ENCODE measurements around the gene MAP7. TPM values are rescaled to one million over a fixed set of nuclear protein-coding genes. Genes with fewer than 3 reads are reported as not detected.
"Not testable (repeated sequence)": the region's sequence is repeated elsewhere in the genome, so short reads cannot be mapped to it uniquely, and the experiment has no call there.

MAP7 gene
- total RNA-seq, 6 donors from 2014 or later: 18.1 to 26.6 (median 24.2) TPM

GRCh38 chr6:136487759-136488425 is 62.3 kb downstream of the MAP7 start:
- ATAC-seq (ENCODE audit: low FRiP score in 2 of 2): peak in 1 of 2 donors; percentile 43
- peak overlapping the region in 3 of 4 donors; percentile 59 to 69 (median 63) for H3K27ac ChIP-seq
- no peaks in the 10 kb centered on the region for H3K27me3 ChIP-seq
- H3K36me3 ChIP-seq: no peaks in the 10 kb centered on the region
- WGBS, 2 donors: 62 to 67% methylated on average over 7 of the region's 7 CpGs
- no peak for DNase-seq
- H3K4me1 ChIP-seq: no peaks in the 10 kb centered on the region
- H3K4me3 ChIP-seq: no peak overlapping the region
- TF ChIP-seq, protein P1, sequence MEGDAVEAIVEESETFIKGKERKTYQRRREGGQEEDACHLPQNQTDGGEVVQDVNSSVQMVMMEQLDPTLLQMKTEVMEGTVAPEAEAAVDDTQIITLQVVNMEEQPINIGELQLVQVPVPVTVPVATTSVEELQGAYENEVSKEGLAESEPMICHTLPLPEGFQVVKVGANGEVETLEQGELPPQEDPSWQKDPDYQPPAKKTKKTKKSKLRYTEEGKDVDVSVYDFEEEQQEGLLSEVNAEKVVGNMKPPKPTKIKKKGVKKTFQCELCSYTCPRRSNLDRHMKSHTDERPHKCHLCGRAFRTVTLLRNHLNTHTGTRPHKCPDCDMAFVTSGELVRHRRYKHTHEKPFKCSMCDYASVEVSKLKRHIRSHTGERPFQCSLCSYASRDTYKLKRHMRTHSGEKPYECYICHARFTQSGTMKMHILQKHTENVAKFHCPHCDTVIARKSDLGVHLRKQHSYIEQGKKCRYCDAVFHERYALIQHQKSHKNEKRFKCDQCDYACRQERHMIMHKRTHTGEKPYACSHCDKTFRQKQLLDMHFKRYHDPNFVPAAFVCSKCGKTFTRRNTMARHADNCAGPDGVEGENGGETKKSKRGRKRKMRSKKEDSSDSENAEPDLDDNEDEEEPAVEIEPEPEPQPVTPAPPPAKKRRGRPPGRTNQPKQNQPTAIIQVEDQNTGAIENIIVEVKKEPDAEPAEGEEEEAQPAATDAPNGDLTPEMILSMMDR (IDR thresholded peaks at IDR 0.05): no peak
- peak in 1 of 4 donors; percentile 77 for TF ChIP-seq EP300 (IDR thresholded peaks at IDR 0.05)
- TF ChIP-seq POLR2A (IDR thresholded peaks at IDR 0.05): no peak
- TF ChIP-seq POLR2AphosphoS5 (IDR thresholded peaks at IDR 0.05): peak in 1 of 2 donors; percentile 32
- H3K9me3 ChIP-seq: no peaks in the 10 kb centered on the region

DNA sequence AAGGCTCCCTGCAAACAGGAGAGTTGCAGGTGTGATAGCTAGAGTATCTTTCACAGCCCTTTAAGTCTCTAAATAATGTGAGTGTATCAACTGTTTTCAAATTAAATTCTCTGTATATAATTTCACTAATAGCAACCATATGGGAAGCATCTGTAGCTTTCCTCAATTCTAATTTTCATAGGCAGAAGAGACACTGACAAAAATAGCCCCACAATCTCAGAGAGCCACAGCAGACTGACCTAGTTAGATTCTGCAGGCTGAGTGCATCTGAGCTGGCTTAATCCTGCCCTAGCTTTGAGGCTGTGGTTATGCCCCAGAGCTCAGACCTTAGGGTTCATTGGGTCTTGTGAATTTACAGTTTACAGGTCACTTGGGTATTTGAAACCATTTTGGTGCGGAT is 63.9 kb downstream of the MAP7 start:
- no peak for DNase-seq
- 94 to 95% methylated on average over 1 of the region's 1 CpG for WGBS, 2 donors
- ATAC-seq (ENCODE audit: low FRiP score in 2 of 2): no peak
- H3K27ac ChIP-seq: no peak overlapping the region
- TF ChIP-seq EP300 (IDR thresholded peaks at IDR 0.05) (no peak), POLR2AphosphoS5 (IDR thresholded peaks at IDR 0.05) (no peak)
- TF ChIP-seq, protein P1 (IDR thresholded peaks at IDR 0.05): no peak
- no peaks in the 10 kb centered on the region for H3K36me3 ChIP-seq
- H3K27me3 ChIP-seq: no peaks in the 10 kb centered on the region
- no peak overlapping the region for H3K4me3 ChIP-seq
- H3K4me1 ChIP-seq: no peaks in the 10 kb centered on the region
- no peaks in the 10 kb centered on the region for H3K9me3 ChIP-seq

DNA sequence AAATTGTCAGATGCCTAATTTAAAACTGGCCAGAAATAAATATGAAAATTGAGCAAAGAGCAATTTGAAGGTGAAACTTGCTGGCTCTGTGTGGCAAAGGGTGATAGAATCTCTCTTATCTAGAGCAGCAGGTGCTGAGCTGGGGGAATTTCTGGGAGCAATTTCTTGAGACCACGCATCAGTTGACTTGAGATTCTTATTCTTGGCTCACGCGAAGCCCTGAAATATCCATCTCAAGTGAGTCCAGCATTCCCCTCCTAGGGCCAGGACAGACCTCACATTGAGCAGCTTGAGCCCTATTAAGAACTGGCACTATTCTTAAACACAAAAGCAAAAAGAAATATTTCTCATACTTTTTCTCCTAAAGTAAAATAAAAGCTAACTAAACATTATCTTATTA is 66.3 kb downstream of the MAP7 start:
- H3K4me1 ChIP-seq: no peaks in the 10 kb centered on the region
- no peak for TF ChIP-seq POLR2AphosphoS5 (IDR thresholded peaks at IDR 0.05)
- TF ChIP-seq POLR2A (IDR thresholded peaks at IDR 0.05): no peak
- TF ChIP-seq, protein P1 (IDR thresholded peaks at IDR 0.05): no peak
- TF ChIP-seq EP300 (IDR thresholded peaks at IDR 0.05): no peak
- H3K27ac ChIP-seq: no peak overlapping the region
- no peaks in the 10 kb centered on the region for H3K9me3 ChIP-seq
- H3K4me3 ChIP-seq: no peak overlapping the region
- ATAC-seq (ENCODE audit: low FRiP score in 2 of 2) (no peak), DNase-seq (no peak)
- WGBS, 2 donors: 82 to 83% methylated on average over 3 of the region's 3 CpGs
- no peaks in the 10 kb centered on the region for H3K27me3 ChIP-seq
- no peaks in the 10 kb centered on the region for H3K36me3 ChIP-seq

DNA sequence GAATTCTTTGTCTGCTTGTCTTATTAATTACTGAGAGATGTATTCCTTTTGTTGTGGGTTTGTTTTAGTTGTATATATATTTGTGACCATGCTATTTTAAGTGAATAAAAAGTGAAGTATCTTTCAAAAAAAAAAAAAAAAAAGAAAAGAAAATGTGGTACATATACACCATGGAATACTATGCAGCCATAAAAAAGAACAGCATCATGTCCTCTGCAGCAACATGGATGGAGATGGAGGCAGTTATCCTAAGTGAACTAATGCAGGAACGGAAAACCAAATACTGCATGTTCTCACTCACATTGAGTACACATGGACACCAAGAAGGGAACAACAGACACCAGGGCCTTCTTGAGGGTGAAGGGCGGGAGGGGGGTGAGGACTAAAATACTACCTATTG is 67.2 kb downstream of the MAP7 start:
- not testable (repeated sequence) for H3K27ac ChIP-seq; H3K4me3 ChIP-seq; DNase-seq; H3K9me3 ChIP-seq; H3K36me3 ChIP-seq; ATAC-seq (ENCODE audit: low FRiP score in 2 of 2); H3K27me3 ChIP-seq; H3K4me1 ChIP-seq
- WGBS, 2 donors: 92 to 96% methylated on average over 2 of the region's 2 CpGs

DNA sequence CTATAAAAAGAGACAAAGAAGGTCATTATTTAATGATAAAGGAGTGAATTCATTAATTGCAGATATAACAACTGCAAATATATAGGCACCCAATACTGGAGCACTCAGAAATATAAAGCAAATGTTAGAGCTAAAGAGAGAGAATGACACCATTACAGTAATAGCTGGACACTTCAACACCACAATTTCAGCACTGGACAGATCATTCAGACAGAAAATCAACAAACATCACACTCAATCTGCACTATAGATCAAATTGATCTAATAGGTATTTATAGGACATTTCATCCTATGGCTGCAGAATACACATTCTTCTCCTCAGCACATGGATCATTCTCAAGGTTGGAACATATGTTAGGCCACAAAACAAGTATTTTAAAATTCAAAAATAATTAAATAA is 72.7 kb downstream of the MAP7 start:
- H3K27ac ChIP-seq: no peak overlapping the region
- H3K27me3 ChIP-seq: no peaks in the 10 kb centered on the region
- no peak for TF ChIP-seq EP300 (IDR thresholded peaks at IDR 0.05)
- H3K4me3 ChIP-seq: no peak overlapping the region
- H3K36me3 ChIP-seq: no peaks in the 10 kb centered on the region
- no peaks in the 10 kb centered on the region for H3K4me1 ChIP-seq
- DNase-seq (no peak), ATAC-seq (ENCODE audit: low FRiP score in 2 of 2) (no peak)
- H3K9me3 ChIP-seq: no peaks in the 10 kb centered on the region

GRCh38 chr6:136475686-136476085 is 74.5 kb downstream of the MAP7 start:
- no peak overlapping the region for H3K27ac ChIP-seq
- ATAC-seq (ENCODE audit: low FRiP score in 2 of 2): no peak
- H3K36me3 ChIP-seq: no peaks in the 10 kb centered on the region
- no peaks in the 10 kb centered on the region for H3K9me3 ChIP-seq
- peaks cover 0 to 8% (median 6%) of the 10 kb centered on the region in 4 donors for H3K4me1 ChIP-seq
- TF ChIP-seq EP300 (IDR thresholded peaks at IDR 0.05): no peak
- TF ChIP-seq, protein P1 (IDR thresholded peaks at IDR 0.05): no peak
- TF ChIP-seq POLR2A (IDR thresholded peaks at IDR 0.05): no peak
- TF ChIP-seq POLR2AphosphoS5 (IDR thresholded peaks at IDR 0.05): no peak
- H3K4me3 ChIP-seq: no peak overlapping the region
- no peaks in the 10 kb centered on the region for H3K27me3 ChIP-seq
- 72 to 76% methylated on average over 4 of the region's 4 CpGs for WGBS, 2 donors
- DNase-seq: no peak
